Heart right ventricle (tissue), 16 donors: ENCODE data around the gene DIS3L2. TPM values are rescaled to one million over a fixed set of nuclear protein-coding genes. Genes with fewer than 3 reads are reported as not detected.

ENCODE experiments used
- ATAC-seq, 8 donors: fragments of 200-7000 bp; cut with Tn5 transposase; one replicate each; pipeline ENCODE4 v1.9.1; 2020; ENCODE audit warnings: mild to moderate bottlenecking in 8 of 8, moderate library complexity in 8 of 8, moderate number of reproducible peaks in 1 of 8
- DNase-seq, 2 donors: peaks; one replicate each; pipeline ENCODE4 v3.0.0-alpha.2; 2020
- H3K27ac ChIP-seq, 10 donors: fragments of 200-600 bp; sonication (generic) in 2 of 10; one replicate each; pipeline versions ENCODE4 v1.5.0 to v1.8.0; 2020 to 2022; ENCODE audit warnings: mild to moderate bottlenecking in 3 of 10
- H3K27me3 ChIP-seq, 7 donors: fragments of 200-600 bp; one replicate each; pipeline ENCODE4 v1.8.0; 2021 to 2022; ENCODE audit warnings: mild to moderate bottlenecking in 2 of 7
- H3K36me3 ChIP-seq, 9 donors: fragments of 200-600 bp; sonication (generic) in 1 of 9; one replicate each; pipeline versions ENCODE4 v1.5.0 to v1.8.0; 2020 to 2022; ENCODE audit warnings: mild to moderate bottlenecking in 2 of 9
- H3K4me1 ChIP-seq, 9 donors: fragments of 200-600 bp; sonication (generic) in 1 of 9; one replicate each; pipeline versions ENCODE4 v1.5.0 to v1.8.0; 2020 to 2022; ENCODE audit warnings: mild to moderate bottlenecking in 4 of 9
- H3K4me3 ChIP-seq, 10 donors: fragments of 200-600 bp; sonication (generic) in 2 of 10; one replicate each; pipeline versions ENCODE4 v1.5.0 to v1.8.0; 2020 to 2022; ENCODE audit warnings: mild to moderate bottlenecking in 7 of 10, moderate library complexity in 2 of 10
- H3K9me3 ChIP-seq, 11 donors: fragments of 200-600 bp in 10 of 11; sonication (generic) in 2 of 11; one replicate each; pipeline versions ENCODE4 v1.5.0 to v1.8.0; 2013 to 2022; ENCODE audit warnings: mild to moderate bottlenecking in 2 of 11, control low read depth in 1 of 11, moderate library complexity in 1 of 11
- CTCF ChIP-seq, 9 donors: fragments of 200-600 bp; sonication (generic) in 2 of 9; IDR thresholded peaks; one replicate each; pipeline versions ENCODE4 v1.5.0 to v1.8.0; 2021 to 2022; ENCODE audit warnings: antibody characterized with exemption in 9 of 9, mild to moderate bottlenecking in 5 of 9, moderate library complexity in 1 of 9
- whole genome bisulfite sequencing, 2 donors: extraction: QIAGEN DNeasy Blood & Tissue Kit; methylation state at CpG; one replicate each; pipeline ENCODE4 v1.1.7; 2013; ENCODE audit warnings: inconsistent platforms in 1 of 2; 5-methylcytosine and 5-hydroxymethylcytosine counted together
- intact Hi-C, 10 donors: fragments of 100-400 bp; cut with DNase I; formaldehyde crosslinking; loops; one replicate each; pipeline versions ENCODE4 v1.11.1 to v1.14.2; 2022
- microRNA-seq, 2 donors: library from miRNA; unstranded; fragments of <30 nt; microRNA quantifications; one replicate each; pipeline ENCODE4 v1.2.0, GENCODE V29; 2021
- polyA plus RNA-seq, 2 donors: library from polyadenylated mRNA; stranded (reverse); fragments of 200-250 nt; gene quantifications; one replicate each; pipeline ENCODE4 v1.2.3, GENCODE V29; 2013
- total RNA-seq, 10 donors: library from RNA; stranded (reverse); fragmentation: NEBNext Ultra II Directional in 3 of 10; extraction: Animal tissue kit (Norgen Biotek cat#: 25700) in 3 of 10; gene quantifications; one replicate each; pipeline versions ENCODE4 v1.2.1 to v1.2.4, GENCODE V29; 2021 to 2023
- donor health status: Arrhythmogenic right ventricular cardiomyopathy.
- donor health status: ischemic (EF 13 %, LVEDD 7.1; RV severe dilation, severe dysfunction).
- donor health status: healthy with polysubstance abuse.
- donor health status: DM: no; HTN: yes; CAD: no.
- donor health status: DM: no; HTN: no; CAD: no.
- donor health status: ischemic (EF 25% LVEDD 6.9; RV normal size, moderate dysfunction).
- donor health status: ischemic (EF 25% LVEDD 5.7; RV mildly dilated, moderate dysfunction).
- donor health status: healthy.
- donor health status: DM: yes; HTN: yes; CAD: no.
- donor health status: Ischemic cardiomyopathy.
- donor health status: ischemic (EF 35%, LVEDD 5.7; RV mildly dilated, moderate dysfunction).
- donor health status: nonischemic (EF 11% LVEDD 7.7; RV severe dilation, severe dysfunction).
- donor health status: DM: yes; HTN: yes; CAD: no.
- donor health status: PGD.
- donor health status: ischemic (EF 29% LVEDD 5.4; RV normal size, mild dysfunction).
- donor health status: nonischemic (EF 23%, LVEDD 6.1; RV moderate dilation, normal function).

The DIS3L2 gene
- total and polyA plus RNA-seq, 12 donors, result 9.5 to 24.5 (median 18.5) TPM

- Histone ChIP-seq H3K36me3 (no peaks in the 10 kb centered on the region), H3K4me3 (no peak overlapping the region), H3K27ac (no peak overlapping the region), H3K27me3 (peaks cover 17 to 98% (median 97%) of the 10 kb centered on the region in 7 donors), H3K9me3 (no peaks in the 10 kb centered on the region), H3K4me1 (peaks cover 0 to 24% (median 4%) of the 10 kb centered on the region in 9 donors)
- intact Hi-C loops, result no loop called here
- no peak for TF ChIP-seq CTCF (IDR thresholded peaks at IDR 0.05)
- 3 to 7% methylated on average over 23 of the region's 23 CpGs for WGBS, 2 donors
- DNase-seq (no peak), ATAC-seq (no peak)
Measured at GRCh38 chr2:232386490-232386739, 424.9 kb downstream of the DIS3L2 start.

Small RNA genes within 50 kb of the gene (microRNA-seq; reads per million reads assigned to microRNA genes)
- 0 reads per million in 2 donors for gene MIR562

Other genes with a start within 250 kb of the DIS3L2 start
- 10 to 100 TPM; 11.4 to 23.3 (median 18.4) TPM for gene PDE6D, start 180.4 kb upstream of the DIS3L2 start, total RNA-seq
- 10 to 100 TPM; 14.8 to 31.2 TPM for gene PDE6D, start 180.4 kb upstream of the DIS3L2 start, polyA plus RNA-seq
- 10 to 100 TPM; 17.1 to 25.3 (median 19.8) TPM for gene COPS7B, start 175.3 kb upstream of the DIS3L2 start, total RNA-seq
- 10 to 100 TPM; 15.9 to 16.8 TPM for gene COPS7B, start 175.3 kb upstream of the DIS3L2 start, polyA plus RNA-seq
- 1 to 10 TPM in 7 of 10 donors, under 1 TPM in 3; 0.28 to 8.7 (median 1.9) TPM for gene NPPC, start 35.3 kb upstream of the DIS3L2 start, total RNA-seq
- gene NPPC, start 35.3 kb upstream of the DIS3L2 start, polyA plus RNA-seq, result 1 to 10 TPM; 4.3 to 5.9 TPM